HCT116 (cell line): ENCODE measurements around the gene HOXD10.

Source experiments
- CBX3 ChIP-seq: IDR thresholded peaks from 2 replicates; pipeline ENCODE4 v1.6.1; 2012; ENCODE audit warnings: low read depth
- CEBPB ChIP-seq: IDR thresholded peaks from 2 replicates; pipeline ENCODE4 v1.6.1; 2012; ENCODE audit warnings: low read depth
- EZH2 ChIP-seq: fragments of 200-600 bp; sonication (generic); IDR thresholded peaks from 2 replicates; pipeline ENCODE4 v1.6.1; 2017; ENCODE audit warnings: antibody characterized with exemption, mixed run types
- EZH2phosphoT487 ChIP-seq: fragments of 200-600 bp; IDR thresholded peaks from 2 replicates; pipeline ENCODE4 v1.6.1; 2018; ENCODE audit warnings: antibody characterized with exemption, borderline replicate concordance
- POLR2A ChIP-seq: IDR thresholded peaks from 2 replicates; pipeline ENCODE4 v1.7.0; 2011; ENCODE audit warnings: borderline replicate concordance; ENCODE audit not compliant: insufficient read depth, insufficient read length; ENCODE audit errors: extremely low read depth
- RAD21 ChIP-seq: IDR thresholded peaks from 2 replicates; pipeline ENCODE4 v1.6.1; 2012; ENCODE audit warnings: low read depth, mild to moderate bottlenecking
- SRF ChIP-seq: IDR thresholded peaks from 2 replicates; pipeline ENCODE4 v1.6.1; 2012; ENCODE audit warnings: low read depth
- TCF7L2 ChIP-seq: IDR thresholded peaks from 2 replicates; pipeline ENCODE4 v1.7.0; 2011; ENCODE audit warnings: borderline replicate concordance, inconsistent platforms; ENCODE audit not compliant: insufficient read depth, insufficient read length; ENCODE audit errors: extremely low read depth
- TF ChIP-seq, protein P1 (sequence below): IDR thresholded peaks from 2 replicates; pipeline ENCODE4 v1.6.1; 2012
- TF ChIP-seq, protein P2 (sequence below), 3 experiments: fragments of 200-600 bp in 1 of 3; sonication (generic) in 1 of 3; IDR thresholded peaks in 2 of 3; conservative IDR thresholded peaks in 1 of 3; 2 replicates each; pipeline ENCODE4 v1.5.1; 2012 to 2017; ENCODE audit warnings: low read depth in 2 of 3, low read length in 2 of 3, antibody characterized with exemption in 1 of 3, borderline replicate concordance in 1 of 3, control low read depth in 1 of 3, mild to moderate bottlenecking in 1 of 3, mixed read lengths in 1 of 3, mixed run types in 1 of 3, moderate library complexity in 1 of 3; ENCODE audit not compliant: insufficient read depth in 1 of 3
- TF ChIP-seq, protein P3 (sequence below): IDR thresholded peaks from 2 replicates; pipeline ENCODE4 v1.6.1; 2012
- TF ChIP-seq, protein P4 (sequence below): IDR thresholded peaks from 2 replicates; pipeline ENCODE4 v1.6.1; 2012; ENCODE audit warnings: low read depth
- TF ChIP-seq, protein P5 (sequence below): IDR thresholded peaks from 2 replicates; pipeline ENCODE4 v1.6.1; 2011; ENCODE audit warnings: mild to moderate bottlenecking, low read length, moderate library complexity; ENCODE audit not compliant: insufficient replicate concordance; ENCODE audit errors: extremely low read depth

DNA sequence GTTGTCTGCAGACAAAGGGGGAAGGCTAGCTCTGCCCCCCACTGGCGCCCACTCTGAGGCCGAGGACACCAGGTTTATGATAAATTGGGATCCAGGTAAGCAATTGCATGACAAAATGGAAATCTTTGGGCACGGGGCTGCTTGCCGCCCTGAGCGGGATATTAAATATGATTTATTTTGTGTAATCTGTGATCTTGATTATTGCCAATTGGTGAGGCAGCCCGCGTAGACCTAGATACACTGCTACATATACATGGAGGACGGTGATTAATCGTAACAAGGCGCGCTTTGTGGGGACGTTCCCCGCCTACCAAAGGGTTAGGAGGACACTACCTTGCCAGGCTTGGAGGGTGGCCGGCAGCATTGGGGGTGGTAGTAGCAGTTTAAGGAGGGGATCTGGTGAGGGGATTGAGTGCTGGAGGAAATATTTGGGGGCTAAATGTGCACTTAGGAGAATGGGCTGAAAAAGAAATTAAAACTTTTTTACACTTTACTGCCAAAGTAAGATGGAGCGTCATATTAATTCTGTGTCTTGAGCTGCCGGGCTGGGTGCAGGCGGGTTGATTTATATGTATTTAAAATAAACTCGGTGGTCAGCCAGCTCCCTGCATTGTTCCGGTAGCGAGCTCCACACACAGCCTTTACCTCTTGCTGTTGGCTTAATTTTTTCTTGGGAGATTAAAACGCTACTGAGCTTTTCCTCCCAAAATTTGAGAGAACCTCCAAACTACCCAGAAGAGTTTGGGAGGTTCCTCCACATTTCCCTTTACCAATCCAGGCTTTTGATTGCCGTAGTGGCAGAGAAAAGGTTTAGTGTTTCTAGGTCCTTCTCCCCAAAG is 44.6 kb downstream of the HOXD10 start:
- TF ChIP-seq, protein P1, sequence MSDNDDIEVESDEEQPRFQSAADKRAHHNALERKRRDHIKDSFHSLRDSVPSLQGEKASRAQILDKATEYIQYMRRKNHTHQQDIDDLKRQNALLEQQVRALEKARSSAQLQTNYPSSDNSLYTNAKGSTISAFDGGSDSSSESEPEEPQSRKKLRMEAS = no peak
- TF ChIP-seq, protein P2, sequence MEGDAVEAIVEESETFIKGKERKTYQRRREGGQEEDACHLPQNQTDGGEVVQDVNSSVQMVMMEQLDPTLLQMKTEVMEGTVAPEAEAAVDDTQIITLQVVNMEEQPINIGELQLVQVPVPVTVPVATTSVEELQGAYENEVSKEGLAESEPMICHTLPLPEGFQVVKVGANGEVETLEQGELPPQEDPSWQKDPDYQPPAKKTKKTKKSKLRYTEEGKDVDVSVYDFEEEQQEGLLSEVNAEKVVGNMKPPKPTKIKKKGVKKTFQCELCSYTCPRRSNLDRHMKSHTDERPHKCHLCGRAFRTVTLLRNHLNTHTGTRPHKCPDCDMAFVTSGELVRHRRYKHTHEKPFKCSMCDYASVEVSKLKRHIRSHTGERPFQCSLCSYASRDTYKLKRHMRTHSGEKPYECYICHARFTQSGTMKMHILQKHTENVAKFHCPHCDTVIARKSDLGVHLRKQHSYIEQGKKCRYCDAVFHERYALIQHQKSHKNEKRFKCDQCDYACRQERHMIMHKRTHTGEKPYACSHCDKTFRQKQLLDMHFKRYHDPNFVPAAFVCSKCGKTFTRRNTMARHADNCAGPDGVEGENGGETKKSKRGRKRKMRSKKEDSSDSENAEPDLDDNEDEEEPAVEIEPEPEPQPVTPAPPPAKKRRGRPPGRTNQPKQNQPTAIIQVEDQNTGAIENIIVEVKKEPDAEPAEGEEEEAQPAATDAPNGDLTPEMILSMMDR (IDR thresholded peaks at IDR 0.05 in 2 of 3, conservative IDR thresholded peaks at IDR 0.05 in 1 of 3; ENCODE audit: borderline replicate concordance in 1 of 3, insufficient read depth in 1 of 3, low read depth in 2 of 3, low read length in 2 of 3) = no peak
- TF ChIP-seq, protein P3, sequence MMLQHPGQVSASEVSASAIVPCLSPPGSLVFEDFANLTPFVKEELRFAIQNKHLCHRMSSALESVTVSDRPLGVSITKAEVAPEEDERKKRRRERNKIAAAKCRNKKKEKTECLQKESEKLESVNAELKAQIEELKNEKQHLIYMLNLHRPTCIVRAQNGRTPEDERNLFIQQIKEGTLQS = no peak
- TF ChIP-seq POLR2A (no peak), EZH2phosphoT487 (no peak), CBX3 (no peak), EZH2 (no peak), CEBPB (no peak), RAD21 (no peak), TCF7L2 (no peak), SRF (no peak)
- TF ChIP-seq, protein P4, sequence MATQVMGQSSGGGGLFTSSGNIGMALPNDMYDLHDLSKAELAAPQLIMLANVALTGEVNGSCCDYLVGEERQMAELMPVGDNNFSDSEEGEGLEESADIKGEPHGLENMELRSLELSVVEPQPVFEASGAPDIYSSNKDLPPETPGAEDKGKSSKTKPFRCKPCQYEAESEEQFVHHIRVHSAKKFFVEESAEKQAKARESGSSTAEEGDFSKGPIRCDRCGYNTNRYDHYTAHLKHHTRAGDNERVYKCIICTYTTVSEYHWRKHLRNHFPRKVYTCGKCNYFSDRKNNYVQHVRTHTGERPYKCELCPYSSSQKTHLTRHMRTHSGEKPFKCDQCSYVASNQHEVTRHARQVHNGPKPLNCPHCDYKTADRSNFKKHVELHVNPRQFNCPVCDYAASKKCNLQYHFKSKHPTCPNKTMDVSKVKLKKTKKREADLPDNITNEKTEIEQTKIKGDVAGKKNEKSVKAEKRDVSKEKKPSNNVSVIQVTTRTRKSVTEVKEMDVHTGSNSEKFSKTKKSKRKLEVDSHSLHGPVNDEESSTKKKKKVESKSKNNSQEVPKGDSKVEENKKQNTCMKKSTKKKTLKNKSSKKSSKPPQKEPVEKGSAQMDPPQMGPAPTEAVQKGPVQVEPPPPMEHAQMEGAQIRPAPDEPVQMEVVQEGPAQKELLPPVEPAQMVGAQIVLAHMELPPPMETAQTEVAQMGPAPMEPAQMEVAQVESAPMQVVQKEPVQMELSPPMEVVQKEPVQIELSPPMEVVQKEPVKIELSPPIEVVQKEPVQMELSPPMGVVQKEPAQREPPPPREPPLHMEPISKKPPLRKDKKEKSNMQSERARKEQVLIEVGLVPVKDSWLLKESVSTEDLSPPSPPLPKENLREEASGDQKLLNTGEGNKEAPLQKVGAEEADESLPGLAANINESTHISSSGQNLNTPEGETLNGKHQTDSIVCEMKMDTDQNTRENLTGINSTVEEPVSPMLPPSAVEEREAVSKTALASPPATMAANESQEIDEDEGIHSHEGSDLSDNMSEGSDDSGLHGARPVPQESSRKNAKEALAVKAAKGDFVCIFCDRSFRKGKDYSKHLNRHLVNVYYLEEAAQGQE = no peak
- TF ChIP-seq, protein P5, sequence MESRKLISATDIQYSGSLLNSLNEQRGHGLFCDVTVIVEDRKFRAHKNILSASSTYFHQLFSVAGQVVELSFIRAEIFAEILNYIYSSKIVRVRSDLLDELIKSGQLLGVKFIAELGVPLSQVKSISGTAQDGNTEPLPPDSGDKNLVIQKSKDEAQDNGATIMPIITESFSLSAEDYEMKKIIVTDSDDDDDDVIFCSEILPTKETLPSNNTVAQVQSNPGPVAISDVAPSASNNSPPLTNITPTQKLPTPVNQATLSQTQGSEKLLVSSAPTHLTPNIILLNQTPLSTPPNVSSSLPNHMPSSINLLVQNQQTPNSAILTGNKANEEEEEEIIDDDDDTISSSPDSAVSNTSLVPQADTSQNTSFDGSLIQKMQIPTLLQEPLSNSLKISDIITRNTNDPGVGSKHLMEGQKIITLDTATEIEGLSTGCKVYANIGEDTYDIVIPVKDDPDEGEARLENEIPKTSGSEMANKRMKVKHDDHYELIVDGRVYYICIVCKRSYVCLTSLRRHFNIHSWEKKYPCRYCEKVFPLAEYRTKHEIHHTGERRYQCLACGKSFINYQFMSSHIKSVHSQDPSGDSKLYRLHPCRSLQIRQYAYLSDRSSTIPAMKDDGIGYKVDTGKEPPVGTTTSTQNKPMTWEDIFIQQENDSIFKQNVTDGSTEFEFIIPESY = no peak
